NCI-H2107 (cell line): Measurements from ENCODE around the gene TTLL3.
"Not testable (repeated sequence)": the region's sequence is repeated elsewhere in the genome, so short reads cannot be mapped to it uniquely, and the experiment has no call there.

ENCODE experiments used
- DNase-seq: peaks from one replicate; lab custom pipeline; 2025; lab: John Stamatoyannopoulos, UW

The TTLL3 gene

DNA sequence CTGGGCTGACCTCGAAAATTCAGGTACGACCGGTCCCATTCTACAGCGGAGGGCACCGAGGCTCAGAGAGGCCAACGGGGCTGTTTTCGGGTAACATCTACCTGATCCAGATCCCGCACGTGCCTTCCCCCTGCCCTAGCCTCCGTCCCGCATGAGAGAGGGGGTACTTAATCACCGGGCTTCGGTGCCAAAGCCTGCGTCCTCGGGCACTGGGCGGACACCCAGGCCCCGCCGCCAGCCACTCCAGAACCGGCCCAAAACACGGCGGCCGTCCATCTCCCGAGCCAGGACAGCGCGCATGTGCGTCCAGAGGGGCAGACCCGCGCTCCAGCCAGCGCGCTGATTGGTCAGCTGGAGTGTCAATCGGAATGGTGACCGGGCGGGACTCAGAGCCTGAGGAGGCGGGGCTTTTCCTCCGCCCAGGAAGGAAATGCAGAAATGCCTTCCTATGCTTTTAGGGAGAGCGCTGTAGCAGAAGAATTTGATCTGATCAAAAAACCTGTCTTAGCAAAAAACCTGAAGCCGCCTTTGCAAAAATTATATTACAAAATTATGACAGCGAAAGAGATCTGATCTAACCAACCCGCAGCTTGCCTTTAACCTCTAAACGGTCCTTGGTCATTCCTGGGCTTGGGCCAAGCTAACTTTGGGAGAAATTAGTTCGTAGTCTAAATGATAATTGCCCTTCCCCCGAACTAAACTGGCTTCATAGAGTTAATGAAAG lies 33.8 kb downstream of the TTLL3 start, which contains the start of gene RPUSD3:
TSS of gene RPUSD3 (minus strand) at position 294 of the 724 bp plus-strand sequence. CDS start at position 276, 18 bp downstream.
- DNase-seq, result peak; percentile 73

DNA sequence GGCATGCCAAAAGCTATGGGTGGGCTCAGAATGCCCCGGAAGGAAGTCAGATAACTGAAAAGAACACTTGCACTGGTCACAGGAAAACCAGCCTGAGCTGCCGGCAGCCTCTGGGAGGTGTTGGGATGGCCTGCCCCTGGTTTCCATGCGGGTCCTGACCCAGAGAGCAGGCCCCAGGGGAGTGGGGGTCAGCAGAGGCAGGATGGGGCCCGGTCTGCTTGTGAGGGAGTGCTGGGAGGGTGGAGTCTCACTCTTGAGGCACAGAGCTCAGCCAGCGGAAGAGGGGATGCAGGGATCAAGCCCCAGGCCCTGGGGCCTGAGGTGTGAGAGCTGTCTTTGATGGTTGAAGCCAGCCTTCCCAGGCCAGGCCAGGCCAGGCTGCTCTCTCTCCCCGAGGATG lies 36.2 kb downstream of the TTLL3 start:
- DNase-seq, result no peak

- DNase-seq, result no peak
Observed at GRCh38 chr3:9846931-9847488, 36.9 kb downstream of the TTLL3 start.

DNA sequence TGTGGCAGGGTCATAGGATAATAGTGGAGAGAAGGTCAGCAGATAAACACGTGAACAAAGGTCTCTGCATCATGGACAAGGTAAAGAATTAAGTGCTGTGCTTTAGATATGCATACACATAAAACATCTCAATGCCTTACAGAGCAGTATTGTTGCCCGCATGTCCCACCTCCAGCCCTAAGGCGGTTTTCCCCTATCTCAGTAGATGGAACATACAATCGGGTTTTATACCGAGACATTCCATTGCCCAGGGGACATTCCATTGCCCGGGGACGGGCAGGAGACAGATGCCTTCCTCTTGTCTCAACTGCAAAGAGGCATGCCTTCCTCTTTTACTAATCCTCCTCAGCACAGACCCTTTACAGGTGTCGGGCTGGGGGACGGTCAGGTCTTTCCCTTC lies 37.8 kb downstream of the TTLL3 start:
- not testable (repeated sequence) for DNase-seq

- DNase-seq, result not testable (repeated sequence)
Observed at GRCh38 chr3:9848860-9849259, 38.8 kb downstream of the TTLL3 start.

- not testable (repeated sequence) for DNase-seq
Observed at GRCh38 chr3:9851383-9851782, 41.3 kb downstream of the TTLL3 start.

GRCh38 chr3:9851926-9852325 lies 41.9 kb downstream of the TTLL3 start:
- not testable (repeated sequence) for DNase-seq

DNA sequence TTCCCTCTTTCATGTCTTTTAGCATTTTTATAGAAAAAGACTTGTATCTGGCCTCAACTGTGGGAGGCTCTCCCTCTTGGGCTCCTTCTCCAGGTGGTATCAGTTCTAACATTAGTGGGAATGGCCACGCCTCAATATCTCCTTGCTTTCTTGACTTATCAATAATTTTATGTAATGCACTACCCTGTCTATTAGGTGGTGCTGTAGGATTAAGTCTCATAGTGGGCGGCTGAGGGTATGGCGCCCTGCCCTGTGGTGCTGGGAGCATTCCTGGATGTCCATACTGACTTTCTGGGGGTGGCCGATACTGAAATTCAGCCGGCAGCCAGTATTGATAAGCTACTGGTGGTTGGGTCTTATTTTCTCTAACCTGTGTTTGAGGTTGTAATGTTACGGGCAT lies 42.5 kb downstream of the TTLL3 start:
- no peak for DNase-seq

DNA sequence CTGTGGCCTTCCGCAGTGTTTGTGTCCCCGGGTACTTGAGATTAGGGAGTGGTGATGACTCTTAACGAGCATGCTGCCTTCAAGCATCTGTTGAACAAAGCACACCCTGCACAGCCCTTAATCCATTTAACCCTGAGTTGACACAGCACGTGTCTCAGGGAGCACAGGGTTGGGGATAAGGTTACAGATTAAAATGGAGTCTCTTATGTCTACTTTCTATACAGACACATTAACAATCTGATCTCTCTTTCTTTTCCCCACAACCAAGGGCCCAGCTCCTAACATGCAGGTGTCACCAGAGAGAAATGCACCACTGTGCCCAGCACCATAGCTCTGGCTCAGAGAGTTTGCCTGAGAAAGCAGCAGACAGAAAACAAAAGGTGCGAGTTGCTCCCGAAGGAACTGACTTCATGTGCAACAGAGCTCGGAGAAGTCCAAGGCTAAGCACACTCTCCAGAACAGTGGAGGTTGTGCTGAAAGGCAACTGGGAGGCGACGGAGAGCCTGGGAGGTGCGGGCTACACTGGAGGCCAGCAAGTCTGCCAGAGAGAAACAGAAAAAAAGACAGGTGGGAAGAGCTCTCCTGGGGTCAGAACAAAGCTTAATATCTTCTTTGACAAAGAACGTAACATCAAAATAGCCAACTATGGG lies 44.4 kb downstream of the TTLL3 start:
- DNase-seq, result not testable (repeated sequence)

DNA sequence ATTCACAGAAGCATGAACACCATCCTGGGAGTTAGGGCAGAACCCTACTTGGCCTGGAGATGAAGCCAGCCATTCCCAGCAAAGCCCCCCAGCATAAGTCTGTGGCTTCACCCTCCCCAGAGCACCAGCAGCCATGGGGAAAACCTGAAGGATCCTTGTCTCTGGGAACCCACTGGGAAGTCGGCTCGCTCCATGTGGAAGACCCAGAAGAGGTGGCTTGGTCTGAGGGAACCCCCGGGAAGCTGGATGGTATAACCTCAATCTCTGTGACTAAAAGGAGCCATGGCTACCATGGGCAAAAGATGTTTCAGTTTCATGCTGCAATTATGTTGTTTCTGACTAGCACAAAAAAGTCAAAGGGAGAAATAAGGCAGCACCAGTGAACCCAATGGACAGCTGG lies 45.5 kb downstream of the TTLL3 start:
- no peak for DNase-seq

- DNase-seq, result no peak
Observed at GRCh38 chr3:9859530-9860025, 49.5 kb downstream of the TTLL3 start.

GRCh38 chr3:9861201-9861600 lies 51.1 kb downstream of the TTLL3 start:
- no peak for DNase-seq

GRCh38 chr3:9861626-9862130 lies 51.6 kb downstream of the TTLL3 start:
- DNase-seq, result no peak

DNA sequence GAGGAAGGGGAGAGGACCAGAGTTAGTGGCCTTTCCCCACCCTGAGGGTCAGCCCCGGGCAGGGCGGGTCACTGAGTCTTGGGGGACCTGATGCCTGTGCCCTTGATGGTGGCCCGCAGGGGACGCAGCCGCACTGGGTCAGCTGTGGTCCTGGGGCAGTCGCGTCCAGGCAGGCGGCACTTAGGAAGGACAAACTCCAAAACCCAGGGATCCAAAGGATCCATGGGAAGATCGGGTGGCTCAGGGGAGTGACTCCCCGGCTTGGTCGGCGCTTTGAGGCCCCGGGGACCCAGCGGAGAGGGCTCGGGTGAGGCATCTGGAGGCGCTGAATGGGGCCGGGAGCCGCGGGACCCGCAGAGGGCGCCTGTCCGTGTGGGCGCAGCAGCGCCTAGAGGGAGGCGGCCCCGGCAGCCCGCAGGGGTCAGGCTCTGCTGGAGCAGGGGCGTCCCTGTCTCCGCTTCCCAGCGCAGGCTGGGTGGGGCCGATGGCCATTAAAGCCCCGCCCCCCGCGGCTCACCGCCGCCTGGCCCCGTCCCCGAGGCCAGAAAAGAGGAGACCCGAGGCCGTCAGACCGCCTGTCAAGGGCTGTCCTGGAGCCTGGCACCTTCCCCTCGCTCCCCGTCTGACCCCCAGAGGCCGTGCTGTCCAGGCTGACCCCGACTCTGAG lies 52.5 kb downstream of the TTLL3 start:
- no peak for DNase-seq

DNA sequence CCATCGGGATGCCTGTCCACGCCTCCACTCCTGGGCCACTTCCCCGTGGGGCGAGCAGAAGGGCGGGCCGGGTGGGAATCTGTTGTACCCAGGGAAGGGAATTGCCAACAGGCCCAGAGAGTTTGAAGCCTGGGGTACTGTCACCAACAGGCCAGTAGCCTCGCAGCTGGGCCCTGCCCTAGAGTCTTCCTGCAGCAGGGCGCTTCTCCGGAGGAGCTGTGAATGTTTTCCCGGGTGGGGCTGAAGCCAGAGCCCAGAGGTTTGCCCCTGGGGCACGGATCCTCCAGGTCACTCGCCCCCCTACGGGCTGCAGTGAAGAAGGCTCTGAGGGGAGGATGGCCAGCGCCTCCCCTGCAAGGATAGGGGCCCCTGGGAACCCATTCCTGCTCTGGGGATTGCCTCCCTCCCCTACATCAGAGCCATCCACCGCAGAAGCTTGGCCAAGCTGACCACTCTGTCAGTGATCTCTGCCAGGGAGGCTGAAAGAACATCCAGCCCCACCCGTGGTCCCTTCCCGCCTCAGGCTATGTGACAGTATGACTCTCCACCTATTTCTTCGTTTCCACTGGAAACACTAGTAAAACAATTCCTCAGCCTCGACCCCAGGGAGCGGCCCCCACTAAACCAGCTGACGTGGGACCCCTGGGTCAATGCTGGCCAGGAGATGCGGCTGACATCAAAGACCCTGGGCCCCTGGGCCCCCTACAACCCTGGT lies 53.2 kb downstream of the TTLL3 start:
- no peak for DNase-seq

GRCh38 chr3:9864200-9864927 lies 54.3 kb downstream of the TTLL3 start:
- DNase-seq, result no peak

GRCh38 chr3:9865125-9865637 lies 55.1 kb downstream of the TTLL3 start:
- DNase-seq, result not testable (repeated sequence)

DNA sequence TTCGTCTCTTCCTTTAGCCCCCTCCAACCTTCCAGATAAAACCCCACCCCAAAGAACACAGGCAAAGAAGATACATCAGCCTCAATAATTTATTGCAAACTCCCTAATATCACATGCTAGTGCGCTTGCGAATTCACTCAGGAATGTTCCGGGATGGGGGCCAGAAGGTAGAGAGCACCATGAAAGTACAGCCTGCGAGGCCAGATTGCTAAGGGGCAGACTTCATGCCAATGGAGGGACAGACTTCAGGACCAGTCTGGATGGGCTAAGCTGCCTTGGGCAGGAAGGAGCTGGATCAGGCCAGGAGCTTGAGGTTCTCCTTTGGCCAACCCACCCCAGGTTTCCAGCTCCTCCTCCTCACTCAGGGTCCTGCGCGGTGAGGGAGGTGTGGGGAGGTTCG lies 56.6 kb downstream of the TTLL3 start:
- DNase-seq, result no peak

DNA sequence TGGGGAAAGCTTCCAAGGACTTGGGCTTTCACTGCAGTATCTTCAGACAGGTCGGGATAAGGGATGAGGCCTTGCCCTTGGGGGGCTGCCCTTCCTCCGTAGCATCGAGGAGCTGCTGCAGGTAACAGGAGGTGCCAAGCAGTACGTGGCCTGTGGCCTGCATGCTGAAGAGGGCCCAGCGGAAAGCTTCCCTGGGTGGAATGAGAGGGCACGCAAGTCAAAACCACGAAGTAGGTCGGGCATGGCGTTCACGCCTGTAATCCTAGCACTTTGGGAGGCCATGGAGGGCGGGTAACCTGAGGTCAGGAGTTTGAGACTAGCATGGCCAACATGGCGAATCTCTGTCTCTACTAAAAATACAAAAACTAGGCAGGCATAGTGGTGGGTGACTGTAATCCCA lies 57.0 kb downstream of the TTLL3 start:
- no peak for DNase-seq

- no peak for DNase-seq
Observed at GRCh38 chr3:9869955-9870354, 59.9 kb downstream of the TTLL3 start.

DNA sequence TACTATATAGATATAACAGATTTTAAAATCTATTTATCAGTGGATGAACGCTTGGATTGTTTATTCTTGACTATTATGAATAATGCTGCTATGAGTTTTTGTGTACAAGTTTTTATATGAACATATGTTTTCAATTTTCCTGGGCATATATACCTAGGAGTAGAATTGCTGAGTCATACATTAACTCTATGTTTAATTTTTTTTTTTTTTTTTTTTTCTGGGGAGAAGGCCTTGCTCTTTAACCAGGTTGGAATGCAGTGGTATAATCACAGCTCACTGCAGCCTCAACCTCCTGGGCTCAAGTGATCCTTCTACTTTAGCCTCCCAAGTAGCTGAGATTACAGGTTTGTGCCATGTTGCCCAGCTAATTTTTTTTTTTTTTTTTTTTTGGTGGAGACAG lies 60.9 kb downstream of the TTLL3 start:
- no peak for DNase-seq
